ENCODE results near the gene SIN3A. TPM values are rescaled to one million over a fixed set of nuclear protein-coding genes. Genes with fewer than 3 reads are reported as not detected.

Gene SIN3A
- total and polyA plus RNA-seq, 8 donors, result 6.8 to 33.4 (median 21.6) TPM

DNA sequence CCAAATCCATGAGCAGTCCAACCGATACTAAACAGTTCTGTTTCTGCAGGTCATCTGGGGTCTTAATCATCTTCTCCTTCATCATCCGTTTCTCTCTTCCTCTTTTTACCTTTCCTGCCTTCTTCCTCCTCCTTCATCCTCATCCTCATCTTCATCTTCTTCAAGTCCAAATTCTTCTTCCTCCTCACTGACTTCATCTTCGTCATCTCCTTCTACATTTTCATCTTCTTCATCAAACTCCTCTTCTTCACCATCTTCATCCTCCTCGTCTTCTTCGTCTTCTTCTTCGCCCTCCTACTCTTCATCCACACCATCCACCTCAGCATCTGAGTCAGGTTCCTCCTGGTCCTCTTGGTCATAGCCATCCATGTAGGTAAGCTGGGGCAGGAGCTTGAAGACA, 129.8 kb downstream of the SIN3A start:
- intact Hi-C loops (cut with DNase I), result loop anchor here in 1 of 3 donors (10.0 kb wide), 1 partner anchor 97 kb away; no protein-coding TSS in a partner anchor
- DNase-seq, result no peak
- no peak for ATAC-seq
- Histone ChIP-seq H3K9me3 (no peaks in the 10 kb centered on the region), H3K4me3 (no peak overlapping the region), H3K27ac (no peak overlapping the region), H3K36me3 (no peaks in the 10 kb centered on the region), H3K4me1 (no peaks in the 10 kb centered on the region), H3K27me3 (no peaks in the 10 kb centered on the region)
- no peak for FAIRE-seq
- TF ChIP-seq, protein P1, sequence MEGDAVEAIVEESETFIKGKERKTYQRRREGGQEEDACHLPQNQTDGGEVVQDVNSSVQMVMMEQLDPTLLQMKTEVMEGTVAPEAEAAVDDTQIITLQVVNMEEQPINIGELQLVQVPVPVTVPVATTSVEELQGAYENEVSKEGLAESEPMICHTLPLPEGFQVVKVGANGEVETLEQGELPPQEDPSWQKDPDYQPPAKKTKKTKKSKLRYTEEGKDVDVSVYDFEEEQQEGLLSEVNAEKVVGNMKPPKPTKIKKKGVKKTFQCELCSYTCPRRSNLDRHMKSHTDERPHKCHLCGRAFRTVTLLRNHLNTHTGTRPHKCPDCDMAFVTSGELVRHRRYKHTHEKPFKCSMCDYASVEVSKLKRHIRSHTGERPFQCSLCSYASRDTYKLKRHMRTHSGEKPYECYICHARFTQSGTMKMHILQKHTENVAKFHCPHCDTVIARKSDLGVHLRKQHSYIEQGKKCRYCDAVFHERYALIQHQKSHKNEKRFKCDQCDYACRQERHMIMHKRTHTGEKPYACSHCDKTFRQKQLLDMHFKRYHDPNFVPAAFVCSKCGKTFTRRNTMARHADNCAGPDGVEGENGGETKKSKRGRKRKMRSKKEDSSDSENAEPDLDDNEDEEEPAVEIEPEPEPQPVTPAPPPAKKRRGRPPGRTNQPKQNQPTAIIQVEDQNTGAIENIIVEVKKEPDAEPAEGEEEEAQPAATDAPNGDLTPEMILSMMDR (IDR thresholded peaks at IDR 0.05), result no peak
- 80 to 86% methylated on average over 6 of the region's 6 CpGs for WGBS, 2 donors

Small RNA genes within 50 kb of the gene (microRNA-seq; reads per million reads assigned to microRNA genes)
- gene MIR631, result 0 reads per million in 2 donors

Other genes with a start within 250 kb of the SIN3A start
- 10 to 100 TPM in 4 of 6 donors, 1 to 10 TPM in 2; 8.2 to 27.4 (median 16.3) TPM for gene C15orf39, start 249.8 kb downstream of the SIN3A start, total RNA-seq
- 10 to 100 TPM in 1 of 2 donors, 1 to 10 TPM in 1; 7.9 to 11.1 TPM for gene C15orf39, start 249.8 kb downstream of the SIN3A start, polyA plus RNA-seq
- not detected for gene GOLGA6C, start 193.4 kb downstream of the SIN3A start, total RNA-seq
- not detected for gene GOLGA6C, start 193.4 kb downstream of the SIN3A start, polyA plus RNA-seq
- under 1 TPM in 1 of 6 donors, not detected in 5; 0.08 TPM for gene GOLGA6D, start 168.9 kb downstream of the SIN3A start, total RNA-seq
- not detected for gene GOLGA6D, start 168.9 kb downstream of the SIN3A start, polyA plus RNA-seq
- gene COMMD4, start 115.6 kb downstream of the SIN3A start, total RNA-seq, result 10 to 100 TPM; 19.6 to 30.5 (median 24.0) TPM
- gene COMMD4, start 115.6 kb downstream of the SIN3A start, polyA plus RNA-seq, result 10 to 100 TPM; 81.8 to 97.7 TPM
- gene NEIL1, start 104.7 kb downstream of the SIN3A start, total RNA-seq, result 10 to 100 TPM in 5 of 6 donors, 1 to 10 TPM in 1; 9.1 to 26.5 (median 21.1) TPM
- 10 to 100 TPM; 71.0 to 97.5 TPM for gene NEIL1, start 104.7 kb downstream of the SIN3A start, polyA plus RNA-seq
- gene MAN2C1, start 83.1 kb downstream of the SIN3A start, total RNA-seq, result 100 to 1,000 TPM in 3 of 6 donors, 10 to 100 TPM in 3; 63.7 to 115 (median 91.1) TPM
- 100 to 1,000 TPM; 430 to 509 TPM for gene MAN2C1, start 83.1 kb downstream of the SIN3A start, polyA plus RNA-seq
- 10 to 100 TPM in 2 of 6 donors, 1 to 10 TPM in 4; 5.8 to 16.8 (median 8.9) TPM for gene PTPN9, start 127.6 kb upstream of the SIN3A start, total RNA-seq
- 1 to 10 TPM; 3.3 to 5.7 TPM for gene PTPN9, start 127.6 kb upstream of the SIN3A start, polyA plus RNA-seq
- gene SNUPN, start 174.0 kb upstream of the SIN3A start, total RNA-seq, result 10 to 100 TPM in 1 of 6 donors, 1 to 10 TPM in 5; 5.1 to 11.3 (median 6.4) TPM
- 10 to 100 TPM in 1 of 2 donors, 1 to 10 TPM in 1; 8.7 to 13.1 TPM for gene SNUPN, start 174.0 kb upstream of the SIN3A start, polyA plus RNA-seq
- 10 to 100 TPM; 18.7 to 34.8 (median 29.2) TPM for gene IMP3, start 188.5 kb upstream of the SIN3A start, total RNA-seq
- 10 to 100 TPM; 28.4 to 39.6 TPM for gene IMP3, start 188.5 kb upstream of the SIN3A start, polyA plus RNA-seq
- 10 to 100 TPM; 12.8 to 24.1 (median 14.6) TPM for gene SNX33, start 196.2 kb upstream of the SIN3A start, total RNA-seq
- 10 to 100 TPM in 1 of 2 donors, 1 to 10 TPM in 1; 9.8 to 13.2 TPM for gene SNX33, start 196.2 kb upstream of the SIN3A start, polyA plus RNA-seq